Neural progenitor cell (in vitro differentiated cells): ENCODE results near the gene ZNF618. TPM values are rescaled to one million over a fixed set of nuclear protein-coding genes. Genes with fewer than 3 reads are reported as not detected.

Source experiments
- DNase-seq: peaks from one replicate; pipeline ENCODE4 v3.0.0-alpha.2; 2016; ENCODE audit warnings: low spot score
- H2AFZ ChIP-seq: fragments of 200-600 bp; sonication (generic); replicated peaks from 2 replicates; pipeline ENCODE4 v1.6.1; 2016; ENCODE audit warnings: antibody characterized with exemption
- H3F3A ChIP-seq: fragments of 200-600 bp; sonication (generic); 2 replicates; pipeline ENCODE4 v1.6.1; 2016; ENCODE audit warnings: antibody characterized with exemption, low read depth
- H3K27ac ChIP-seq: fragments of 200-600 bp; sonication (generic); 2 replicates; pipeline ENCODE4 v1.5.1; 2016; ENCODE audit warnings: mild to moderate bottlenecking
- H3K27me3 ChIP-seq: fragments of 200-600 bp; sonication (generic); 2 replicates; pipeline ENCODE4 v1.6.1; 2016; ENCODE audit warnings: mild to moderate bottlenecking, moderate library complexity
- H3K36me3 ChIP-seq: fragments of 200-600 bp; sonication (generic); 2 replicates; pipeline ENCODE4 v1.5.1; 2016
- H3K4me1 ChIP-seq: fragments of 200-600 bp; sonication (generic); 2 replicates; pipeline ENCODE4 v1.6.1; 2016; ENCODE audit warnings: mixed run types
- H3K4me2 ChIP-seq: fragments of 200-600 bp; sonication (generic); 2 replicates; pipeline ENCODE4 v1.6.1; 2016
- H3K4me3 ChIP-seq: fragments of 200-600 bp; sonication (generic); 2 replicates; pipeline ENCODE4 v1.5.1; 2016
- H3K79me2 ChIP-seq: fragments of 200-600 bp; sonication (generic); 2 replicates; pipeline ENCODE4 v1.6.1; 2016; ENCODE audit warnings: low read depth
- H3K9ac ChIP-seq: fragments of 200-600 bp; sonication (generic); 2 replicates; pipeline ENCODE4 v1.6.1; 2016
- H3K9me3 ChIP-seq: fragments of 200-600 bp; sonication (generic); 2 replicates; pipeline ENCODE4 v1.5.1; 2016; ENCODE audit warnings: low read depth
- H4K20me1 ChIP-seq: fragments of 200-600 bp; sonication (generic); 2 replicates; pipeline ENCODE4 v1.6.1; 2016; ENCODE audit warnings: low read depth
- H3K27ac Mint-ChIP-seq: 3 replicates; pipeline ENCODE4 v1.8.0; 2021; ENCODE audit warnings: mixed read lengths
- H3K27me3 Mint-ChIP-seq: 2 replicates; pipeline ENCODE4 v1.8.0; 2022; ENCODE audit warnings: low read depth, mild to moderate bottlenecking, inconsistent platforms, moderate library complexity, mixed read lengths; ENCODE audit not compliant: insufficient read depth
- H3K36me3 Mint-ChIP-seq: 3 replicates; pipeline ENCODE4 v1.8.0; 2021; ENCODE audit warnings: mixed read lengths
- H3K4me1 Mint-ChIP-seq: 3 replicates; pipeline ENCODE4 v1.8.0; 2021; ENCODE audit warnings: mixed read lengths
- H3K4me3 Mint-ChIP-seq: 3 replicates; pipeline ENCODE4 v1.8.0; 2021; ENCODE audit warnings: mild to moderate bottlenecking, moderate library complexity, mixed read lengths
- H3K9me3 Mint-ChIP-seq: 3 replicates; pipeline ENCODE4 v1.8.0; 2020; ENCODE audit warnings: mixed read lengths
- CTCF ChIP-seq: fragments of 200-600 bp; sonication (generic); IDR thresholded peaks from 2 replicates; pipeline ENCODE4 v1.5.1; 2017; ENCODE audit warnings: antibody characterized with exemption, mild to moderate bottlenecking
- EZH2 ChIP-seq: fragments of 200-600 bp; sonication (generic); IDR thresholded peaks from 2 replicates; pipeline ENCODE4 v1.6.1; 2017; ENCODE audit warnings: antibody characterized with exemption, mild to moderate bottlenecking, moderate library complexity
- EZH2phosphoT487 ChIP-seq: fragments of 200-600 bp; sonication (generic); IDR thresholded peaks from 2 replicates; pipeline ENCODE4 v1.6.1; 2017; ENCODE audit warnings: antibody characterized with exemption
- total RNA-seq: library from RNA; depleted of rRNA; stranded (reverse); fragments of >200 nt; gene quantifications from 2 replicates; pipeline ENCODE4 v1.2.3, GENCODE V29; 2015; ENCODE audit warnings: low replicate concordance

ZNF618 gene
- total RNA-seq, 1 donor from 2014 or later: 10.5 TPM

GRCh38 chr9:113903514-113904077, 27.5 kb downstream of the ZNF618 start:
- H3K36me3 Mint-ChIP-seq: peaks cover 57% of the 10 kb centered on the region
- Histone ChIP-seq H3F3A (peaks cover 4% of the 10 kb centered on the region), H3K79me2 (peaks cover 76% of the 10 kb centered on the region), H3K27me3 (no peaks in the 10 kb centered on the region), H3K9me3 (no peaks in the 10 kb centered on the region), H4K20me1 (peaks cover 18% of the 10 kb centered on the region), H3K9ac (no peak overlapping the region), H3K4me3 (no peak overlapping the region), H3K4me1 (no peaks in the 10 kb centered on the region), H2AFZ (no peak overlapping the region), H3K27ac (no peak overlapping the region), H3K4me2 (no peak overlapping the region), H3K36me3 (no peaks in the 10 kb centered on the region)
- H3K4me3 Mint-ChIP-seq: no peak overlapping the region
- peaks cover 48% of the 10 kb centered on the region for H3K9me3 Mint-ChIP-seq
- H3K4me1 Mint-ChIP-seq: peaks cover 5% of the 10 kb centered on the region
- peaks cover 10% of the 10 kb centered on the region for H3K27me3 Mint-ChIP-seq
- no peak overlapping the region for H3K27ac Mint-ChIP-seq
- DNase-seq: no peak
- TF ChIP-seq CTCF: no peak
- TF ChIP-seq EZH2phosphoT487: no peak
- no peak for TF ChIP-seq EZH2

DNA sequence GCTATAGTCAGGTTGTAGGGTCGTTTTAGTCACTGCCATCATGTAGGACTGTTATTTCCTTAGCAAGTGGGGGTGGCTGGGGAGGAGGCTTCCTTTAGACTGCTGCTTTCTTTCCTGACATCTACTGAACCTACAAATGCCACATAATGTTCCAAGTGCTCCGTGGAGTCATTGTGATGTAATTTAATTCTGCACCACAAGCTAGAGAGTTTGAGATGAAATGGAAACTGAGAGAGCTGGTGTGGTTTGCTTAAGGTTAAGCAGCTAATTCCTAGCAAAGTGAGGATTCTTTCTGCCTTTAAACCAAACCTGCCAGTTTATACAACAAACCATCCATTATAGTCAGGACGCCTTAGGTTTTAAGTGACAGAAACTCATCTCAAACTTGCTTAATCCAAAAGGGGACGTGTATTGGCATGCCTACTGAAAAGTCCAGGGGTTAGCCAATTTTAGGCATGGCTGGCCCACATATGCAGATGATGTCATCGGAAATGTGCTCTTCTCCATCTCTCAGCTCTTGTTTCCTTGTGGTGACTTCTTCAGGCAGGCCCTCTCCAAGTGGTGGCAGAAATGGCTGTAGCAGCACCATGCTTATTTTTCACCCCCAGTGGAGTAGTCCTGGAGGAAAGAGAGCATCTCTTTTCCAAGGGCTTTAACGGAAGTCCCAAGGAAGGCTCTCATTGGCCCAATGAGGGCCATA, 30.5 kb downstream of the ZNF618 start:
- peaks cover 7% of the 10 kb centered on the region for H3K4me1 Mint-ChIP-seq
- no peak overlapping the region for H2AFZ ChIP-seq
- peaks cover 85% of the 10 kb centered on the region for H3K79me2 ChIP-seq
- H3K27me3 Mint-ChIP-seq: peaks cover 8% of the 10 kb centered on the region
- no peaks in the 10 kb centered on the region for H3F3A ChIP-seq
- H4K20me1 ChIP-seq: peaks cover 48% of the 10 kb centered on the region
- TF ChIP-seq EZH2phosphoT487 (no peak), CTCF (no peak), EZH2 (no peak)
- H3K36me3 ChIP-seq: no peaks in the 10 kb centered on the region
- no peaks in the 10 kb centered on the region for H3K9me3 ChIP-seq
- H3K36me3 Mint-ChIP-seq: peaks cover 40% of the 10 kb centered on the region
- peaks cover 30% of the 10 kb centered on the region for H3K9me3 Mint-ChIP-seq
- H3K4me3 ChIP-seq: no peak overlapping the region
- no peaks in the 10 kb centered on the region for H3K27me3 ChIP-seq
- no peak overlapping the region for H3K4me3 Mint-ChIP-seq
- no peak overlapping the region for H3K27ac Mint-ChIP-seq
- no peak overlapping the region for H3K9ac ChIP-seq
- H3K4me2 ChIP-seq: no peak overlapping the region
- peaks cover 11% of the 10 kb centered on the region for H3K4me1 ChIP-seq
- no peak for DNase-seq
- H3K27ac ChIP-seq: no peak overlapping the region

DNA sequence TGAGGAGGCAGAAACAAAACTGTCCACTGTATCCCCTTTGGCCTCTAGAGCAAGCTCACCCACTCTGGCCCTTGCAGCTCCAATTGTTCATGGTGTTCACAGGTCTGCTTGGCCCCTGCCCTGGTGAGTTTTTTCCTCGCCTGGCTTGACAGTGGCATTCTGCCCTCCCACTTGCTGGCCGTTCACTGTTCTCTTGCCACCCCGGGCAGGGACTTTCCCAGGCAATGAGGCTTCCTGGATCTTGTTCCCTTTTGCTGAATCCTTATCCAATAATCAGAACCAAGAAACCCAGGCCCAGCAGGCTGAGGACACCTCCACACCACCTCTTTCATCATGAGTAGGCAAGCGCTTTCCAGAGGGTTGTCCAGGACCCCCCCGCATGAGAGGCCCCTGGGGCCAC, 31.2 kb downstream of the ZNF618 start:
- no peak overlapping the region for H3K27ac ChIP-seq
- H3K4me2 ChIP-seq: no peak overlapping the region
- peaks cover 18% of the 10 kb centered on the region for H3K4me1 ChIP-seq
- no peaks in the 10 kb centered on the region for H3K9me3 ChIP-seq
- Mint-ChIP-seq H3K9me3 (peaks cover 25% of the 10 kb centered on the region), H3K4me3 (no peak overlapping the region), H3K4me1 (peaks cover 11% of the 10 kb centered on the region), H3K27ac (no peak overlapping the region), H3K36me3 (peaks cover 34% of the 10 kb centered on the region), H3K27me3 (peaks cover 6% of the 10 kb centered on the region)
- no peak overlapping the region for H3K4me3 ChIP-seq
- no peaks in the 10 kb centered on the region for H3K36me3 ChIP-seq
- H3K27me3 ChIP-seq: no peaks in the 10 kb centered on the region
- DNase-seq: no peak
- H3K79me2 ChIP-seq: peaks cover 85% of the 10 kb centered on the region
- H2AFZ ChIP-seq: no peak overlapping the region
- no peaks in the 10 kb centered on the region for H3F3A ChIP-seq
- TF ChIP-seq EZH2phosphoT487: no peak
- TF ChIP-seq EZH2: no peak
- no peak for TF ChIP-seq CTCF
- peaks cover 55% of the 10 kb centered on the region for H4K20me1 ChIP-seq
- H3K9ac ChIP-seq: no peak overlapping the region
